ENCODE results near the gene TBX15.

- TF ChIP-seq CTCF (IDR thresholded peaks at IDR 0.05) (no peak), EZH2 (IDR thresholded peaks at IDR 0.05) (peak; percentile 85), EZH2phosphoT487 (IDR thresholded peaks at IDR 0.05) (peak; percentile 79)
These were observed 18.5 kb upstream of the TBX15 start for GRCh38 chr1:119006406-119007279.
